Activated CD8-positive, alpha-beta memory T cell treated with anti-CD3 and anti-CD28 coated beads, Interleukin-2, amount 10 ng/mL, durations not matched to agents 7 days and 5 days (primary cell): ENCODE measurements around the gene NMNAT2. TPM values are rescaled to one million over a fixed set of nuclear protein-coding genes. Genes with fewer than 3 reads are reported as not detected.
"Not testable (repeated sequence)": the region's sequence is repeated elsewhere in the genome, so short reads cannot be mapped to it uniquely, and the experiment has no call there.

ENCODE experiments used
- ATAC-seq: fragments of 150-1000 bp; cut with Tn5 transposase; one replicate; pipeline ENCODE4 v1.10.0; 2021; ENCODE audit warnings: moderate library complexity
- CTCF ChIA-PET: fragments of 350-600 bp; sonication (Branson Sonifier 250); formaldehyde crosslinking; loops from one replicate; lab custom pipeline; 2021; ENCODE audit warnings: antibody characterized with exemption; lab: Charles Lee
- DNase-seq: peaks from one replicate; pipeline ENCODE4 v3.0.0-alpha.2; 2020
- H3K27ac Mint-ChIP-seq: one replicate; pipeline ENCODE4 v1.8.0; 2021; ENCODE audit warnings: mild to moderate bottlenecking, mixed read lengths
- H3K27me3 Mint-ChIP-seq: one replicate; pipeline ENCODE4 v1.8.0; 2021; ENCODE audit warnings: mixed read lengths
- H3K36me3 Mint-ChIP-seq: one replicate; pipeline ENCODE4 v1.8.0; 2021; ENCODE audit warnings: mild to moderate bottlenecking, mixed read lengths
- H3K4me1 Mint-ChIP-seq: one replicate; pipeline ENCODE4 v1.8.0; 2021; ENCODE audit warnings: mixed read lengths
- H3K4me3 Mint-ChIP-seq: one replicate; pipeline ENCODE4 v1.8.0; 2021; ENCODE audit warnings: mild to moderate bottlenecking, moderate library complexity, mixed read lengths
- H3K9me3 Mint-ChIP-seq: one replicate; pipeline ENCODE4 v1.8.0; 2022; ENCODE audit warnings: low read depth, mixed read lengths
- total RNA-seq, 2 experiments: library from RNA; stranded (reverse); gene quantifications; one replicate each; pipeline ENCODE4 v1.2.3, GENCODE V29; 2021

NMNAT2 gene
- total RNA-seq, 2 experiments from 2014 or later: not detected

- ATAC-seq (no peak), DNase-seq (no peak)
- Mint-ChIP-seq H3K27me3 (peaks cover 31% of the 10 kb centered on the region), H3K9me3 (no peaks in the 10 kb centered on the region), H3K36me3 (no peaks in the 10 kb centered on the region), H3K4me1 (no peaks in the 10 kb centered on the region), H3K27ac (no peak overlapping the region), H3K4me3 (no peak overlapping the region)
- CTCF ChIA-PET: no interaction called here
These were observed 173.7 kb downstream of the NMNAT2 start for GRCh38 chr1:183244466-183244865.

- Mint-ChIP-seq H3K36me3 (no peaks in the 10 kb centered on the region), H3K27ac (no peak overlapping the region), H3K9me3 (no peaks in the 10 kb centered on the region), H3K4me3 (no peak overlapping the region), H3K4me1 (no peaks in the 10 kb centered on the region), H3K27me3 (peaks cover 34% of the 10 kb centered on the region)
- CTCF ChIA-PET: no interaction called here
- no peak for ATAC-seq
- no peak for DNase-seq
These were observed 174.8 kb downstream of the NMNAT2 start for GRCh38 chr1:183243161-183244050.

- no peak overlapping the region for H3K27ac Mint-ChIP-seq
- no peak overlapping the region for H3K4me3 Mint-ChIP-seq
- no peaks in the 10 kb centered on the region for H3K4me1 Mint-ChIP-seq
- H3K36me3 Mint-ChIP-seq: no peaks in the 10 kb centered on the region
- no peaks in the 10 kb centered on the region for H3K9me3 Mint-ChIP-seq
- DNase-seq: no peak
- H3K27me3 Mint-ChIP-seq: peaks cover 29% of the 10 kb centered on the region
- no peak for ATAC-seq
- CTCF ChIA-PET: no interaction called here
These were observed 175.6 kb downstream of the NMNAT2 start for GRCh38 chr1:183242556-183242955.

- H3K27me3 Mint-ChIP-seq: peaks cover 28% of the 10 kb centered on the region
- no peak overlapping the region for H3K4me3 Mint-ChIP-seq
- H3K36me3 Mint-ChIP-seq: no peaks in the 10 kb centered on the region
- no peak overlapping the region for H3K27ac Mint-ChIP-seq
- DNase-seq: no peak
- no peaks in the 10 kb centered on the region for H3K9me3 Mint-ChIP-seq
- ATAC-seq: no peak
- CTCF ChIA-PET: interaction anchor here (1.1 kb wide), 1 partner anchor 443 kb away, joined by 3 read pairs; no protein-coding TSS in a partner anchor
- no peaks in the 10 kb centered on the region for H3K4me1 Mint-ChIP-seq
These were observed 176.7 kb downstream of the NMNAT2 start for GRCh38 chr1:183241471-183241870.

- not testable (repeated sequence) for H3K4me1 Mint-ChIP-seq, DNase-seq, H3K36me3 Mint-ChIP-seq, H3K27ac Mint-ChIP-seq, H3K9me3 Mint-ChIP-seq, ATAC-seq, H3K4me3 Mint-ChIP-seq
- CTCF ChIA-PET: interaction anchor here (1.1 kb wide), 1 partner anchor 444 kb away, joined by 3 read pairs; no protein-coding TSS in a partner anchor
- H3K27me3 Mint-ChIP-seq: peaks cover 26% of the 10 kb centered on the region
These were observed 177.3 kb downstream of the NMNAT2 start for GRCh38 chr1:183240853-183241252.

GRCh38 chr1:183240526-183240825 lies 177.7 kb downstream of the NMNAT2 start:
- peaks cover 26% of the 10 kb centered on the region for H3K27me3 Mint-ChIP-seq
- DNase-seq (no peak), ATAC-seq (no peak)
- CTCF ChIA-PET: interaction anchor here (1.1 kb wide), 1 partner anchor 444 kb away, joined by 3 read pairs; no protein-coding TSS in a partner anchor
- no peaks in the 10 kb centered on the region for H3K4me1 Mint-ChIP-seq
- no peak overlapping the region for H3K4me3 Mint-ChIP-seq
- no peaks in the 10 kb centered on the region for H3K9me3 Mint-ChIP-seq
- H3K27ac Mint-ChIP-seq: no peak overlapping the region
- H3K36me3 Mint-ChIP-seq: no peaks in the 10 kb centered on the region

GRCh38 chr1:183239793-183240525 lies 178.2 kb downstream of the NMNAT2 start:
- no peaks in the 10 kb centered on the region for H3K4me1 Mint-ChIP-seq
- ATAC-seq (no peak), DNase-seq (no peak)
- H3K27me3 Mint-ChIP-seq: peaks cover 31% of the 10 kb centered on the region
- no peak overlapping the region for H3K27ac Mint-ChIP-seq
- H3K4me3 Mint-ChIP-seq: no peak overlapping the region
- no peaks in the 10 kb centered on the region for H3K9me3 Mint-ChIP-seq
- CTCF ChIA-PET: interaction anchor here (1.1 kb wide), 1 partner anchor 445 kb away, joined by 3 read pairs; no protein-coding TSS in a partner anchor
- no peaks in the 10 kb centered on the region for H3K36me3 Mint-ChIP-seq

- Mint-ChIP-seq H3K36me3 (no peaks in the 10 kb centered on the region), H3K4me1 (no peaks in the 10 kb centered on the region), H3K27me3 (peaks cover 31% of the 10 kb centered on the region), H3K27ac (no peak overlapping the region), H3K4me3 (no peak overlapping the region), H3K9me3 (no peaks in the 10 kb centered on the region)
- CTCF ChIA-PET: no interaction called here
- DNase-seq (no peak), ATAC-seq (no peak)
These were observed 178.9 kb downstream of the NMNAT2 start for GRCh38 chr1:183239220-183239742.

GRCh38 chr1:183238071-183238470 lies 180.1 kb downstream of the NMNAT2 start:
- no peaks in the 10 kb centered on the region for H3K4me1 Mint-ChIP-seq
- H3K27me3 Mint-ChIP-seq: peaks cover 29% of the 10 kb centered on the region
- no peak for DNase-seq
- no peaks in the 10 kb centered on the region for H3K9me3 Mint-ChIP-seq
- CTCF ChIA-PET: interaction anchor here (1.0 kb wide), 1 partner anchor 10 kb away, joined by 4 read pairs; no protein-coding TSS in a partner anchor
- ATAC-seq: no peak
- H3K4me3 Mint-ChIP-seq: no peak overlapping the region
- no peaks in the 10 kb centered on the region for H3K36me3 Mint-ChIP-seq
- H3K27ac Mint-ChIP-seq: no peak overlapping the region

- H3K36me3 Mint-ChIP-seq: no peaks in the 10 kb centered on the region
- ATAC-seq: no peak
- H3K9me3 Mint-ChIP-seq: no peaks in the 10 kb centered on the region
- no peak overlapping the region for H3K4me3 Mint-ChIP-seq
- no peak for DNase-seq
- H3K27ac Mint-ChIP-seq: no peak overlapping the region
- no peaks in the 10 kb centered on the region for H3K4me1 Mint-ChIP-seq
- CTCF ChIA-PET: no interaction called here
- H3K27me3 Mint-ChIP-seq: peaks cover 23% of the 10 kb centered on the region
These were observed 181.1 kb downstream of the NMNAT2 start for GRCh38 chr1:183237046-183237445.

GRCh38 chr1:183236158-183236725 lies 181.9 kb downstream of the NMNAT2 start:
- DNase-seq: no peak
- Mint-ChIP-seq H3K9me3 (no peaks in the 10 kb centered on the region), H3K27ac (no peak overlapping the region), H3K4me3 (no peak overlapping the region), H3K27me3 (peaks cover 15% of the 10 kb centered on the region), H3K36me3 (no peaks in the 10 kb centered on the region), H3K4me1 (no peaks in the 10 kb centered on the region)
- no peak for ATAC-seq
- CTCF ChIA-PET: interaction anchor here (0.7 kb wide), 1 partner anchor 30 kb away, joined by 3 read pairs; no protein-coding TSS in a partner anchor

- no peak overlapping the region for H3K4me3 Mint-ChIP-seq
- CTCF ChIA-PET: interaction anchor here (0.7 kb wide), 1 partner anchor 29 kb away, joined by 3 read pairs; no protein-coding TSS in a partner anchor
- H3K36me3 Mint-ChIP-seq: no peaks in the 10 kb centered on the region
- H3K27me3 Mint-ChIP-seq: peaks cover 13% of the 10 kb centered on the region
- no peak overlapping the region for H3K27ac Mint-ChIP-seq
- H3K4me1 Mint-ChIP-seq: no peaks in the 10 kb centered on the region
- DNase-seq (no peak), ATAC-seq (no peak)
- no peaks in the 10 kb centered on the region for H3K9me3 Mint-ChIP-seq
These were observed 182.7 kb downstream of the NMNAT2 start for GRCh38 chr1:183235503-183235902.
